Retinal pigment epithelial cell (primary cell): ENCODE results near the gene FAM184B.

Experiments
- DNase-seq: peaks from one replicate; pipeline ENCODE4 v3.0.0-alpha.2; 2010; ENCODE audit warnings: low read depth
- H3K4me3 ChIP-seq: 2 replicates; pipeline ENCODE4 v1.5.1; 2011; ENCODE audit warnings: mild to moderate bottlenecking, low read length, control low read depth, moderate library complexity
- TF ChIP-seq, protein P1 (sequence below): conservative IDR thresholded peaks from 2 replicates; pipeline ENCODE4 v1.5.1; 2011; ENCODE audit warnings: low read depth, low read length, control low read depth, inconsistent platforms

The FAM184B gene

GRCh38 chr4:17639136-17639535 lies 142.3 kb downstream of the FAM184B start:
- H3K4me3 ChIP-seq: no peak overlapping the region
- TF ChIP-seq, protein P1, sequence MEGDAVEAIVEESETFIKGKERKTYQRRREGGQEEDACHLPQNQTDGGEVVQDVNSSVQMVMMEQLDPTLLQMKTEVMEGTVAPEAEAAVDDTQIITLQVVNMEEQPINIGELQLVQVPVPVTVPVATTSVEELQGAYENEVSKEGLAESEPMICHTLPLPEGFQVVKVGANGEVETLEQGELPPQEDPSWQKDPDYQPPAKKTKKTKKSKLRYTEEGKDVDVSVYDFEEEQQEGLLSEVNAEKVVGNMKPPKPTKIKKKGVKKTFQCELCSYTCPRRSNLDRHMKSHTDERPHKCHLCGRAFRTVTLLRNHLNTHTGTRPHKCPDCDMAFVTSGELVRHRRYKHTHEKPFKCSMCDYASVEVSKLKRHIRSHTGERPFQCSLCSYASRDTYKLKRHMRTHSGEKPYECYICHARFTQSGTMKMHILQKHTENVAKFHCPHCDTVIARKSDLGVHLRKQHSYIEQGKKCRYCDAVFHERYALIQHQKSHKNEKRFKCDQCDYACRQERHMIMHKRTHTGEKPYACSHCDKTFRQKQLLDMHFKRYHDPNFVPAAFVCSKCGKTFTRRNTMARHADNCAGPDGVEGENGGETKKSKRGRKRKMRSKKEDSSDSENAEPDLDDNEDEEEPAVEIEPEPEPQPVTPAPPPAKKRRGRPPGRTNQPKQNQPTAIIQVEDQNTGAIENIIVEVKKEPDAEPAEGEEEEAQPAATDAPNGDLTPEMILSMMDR: no peak
- DNase-seq: no peak

- no peak for DNase-seq
- no peak overlapping the region for H3K4me3 ChIP-seq
Measured at GRCh38 chr4:17636696-17637622, 144.5 kb downstream of the FAM184B start.

DNA sequence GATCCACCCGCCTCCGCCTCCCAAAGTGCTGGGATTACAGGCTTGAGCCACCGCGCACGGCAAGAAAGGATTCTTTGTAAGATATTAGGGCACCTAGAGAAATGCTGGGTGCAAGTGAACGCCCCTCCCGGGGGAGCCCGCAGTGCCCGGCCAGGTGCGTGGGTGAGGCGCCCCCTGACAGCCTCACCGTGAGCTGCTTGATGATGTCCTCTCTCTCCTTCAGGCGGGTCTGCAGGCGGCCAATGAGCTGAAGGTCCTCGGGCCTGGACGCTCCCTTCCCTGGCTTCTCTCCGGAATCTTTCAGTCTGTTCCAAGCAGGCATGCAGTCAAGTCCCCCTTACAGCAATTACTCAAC lies 145.1 kb downstream of the FAM184B start:
- DNase-seq: no peak
- TF ChIP-seq, protein P1: no peak

More at GRCh38 chr4:17636696-17637622, 144.5 kb downstream of the FAM184B start:
- TF ChIP-seq, protein P1: peak; percentile 87

DNA sequence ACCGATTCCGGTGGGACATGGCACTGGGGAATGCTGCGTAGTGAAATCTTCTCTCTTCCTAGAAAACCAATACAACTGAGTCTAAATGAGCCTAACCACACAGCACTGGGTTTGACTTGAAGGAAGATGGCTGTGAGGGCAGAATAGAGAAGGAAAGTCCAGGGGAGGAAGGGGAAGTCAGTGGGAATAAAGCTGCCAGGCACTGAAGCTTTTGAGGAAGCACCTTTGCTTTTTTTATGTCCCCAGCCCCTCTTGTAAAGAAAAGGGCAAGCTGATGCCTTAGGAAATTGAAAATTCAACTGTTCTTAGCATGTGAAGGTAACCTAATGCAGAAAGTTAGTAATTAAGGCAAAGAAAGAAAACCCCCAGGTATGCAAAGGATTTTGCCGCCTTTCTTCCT lies 146.4 kb downstream of the FAM184B start:
- no peak for DNase-seq
- TF ChIP-seq, protein P1: no peak
- no peak overlapping the region for H3K4me3 ChIP-seq

More for the DNA sequence above, 145.1 kb downstream of the FAM184B start:
- H3K4me3 ChIP-seq: no peak overlapping the region

DNA sequence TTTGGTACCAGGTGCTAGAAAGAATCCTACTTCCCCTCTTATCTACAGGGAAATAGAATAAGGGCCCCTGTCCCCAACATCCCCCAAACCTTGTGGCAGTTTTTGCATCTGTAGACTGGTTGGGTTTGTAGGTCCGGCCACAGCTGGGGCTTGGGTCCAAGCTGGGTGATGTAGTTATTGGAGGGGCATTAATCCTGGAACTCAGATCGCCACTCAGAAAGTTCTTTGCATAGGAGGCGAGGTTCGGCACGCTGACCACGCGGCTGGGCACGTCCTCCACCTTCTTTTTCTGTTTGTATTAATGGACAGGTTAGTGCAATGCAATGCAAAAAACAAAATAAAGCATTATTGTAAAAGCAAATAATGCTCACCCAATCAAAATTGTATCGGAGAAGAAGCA lies 147.8 kb downstream of the FAM184B start:
- TF ChIP-seq, protein P1: no peak
- DNase-seq: no peak
- H3K4me3 ChIP-seq: no peak overlapping the region

DNA sequence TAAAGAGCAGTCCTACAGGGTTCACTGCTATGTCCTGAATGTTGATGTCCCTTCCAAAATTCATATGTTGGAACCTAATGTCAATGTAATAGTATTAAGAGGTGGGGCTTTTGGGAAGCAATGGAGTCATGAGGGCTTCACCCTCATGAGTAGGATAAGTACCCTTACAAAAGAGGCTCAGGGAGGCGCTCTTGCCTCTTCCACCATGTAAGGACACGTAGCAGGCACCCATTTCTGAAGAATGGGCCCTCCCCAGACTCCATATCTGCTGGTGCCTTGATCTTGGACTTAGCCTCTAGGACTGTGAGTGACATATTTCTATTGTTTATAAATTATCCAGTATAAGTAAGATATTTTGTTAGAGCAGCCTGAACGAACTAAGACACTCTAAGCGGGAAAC lies 151.2 kb downstream of the FAM184B start:
- TF ChIP-seq, protein P1: no peak
- no peak overlapping the region for H3K4me3 ChIP-seq
- DNase-seq: no peak

DNA sequence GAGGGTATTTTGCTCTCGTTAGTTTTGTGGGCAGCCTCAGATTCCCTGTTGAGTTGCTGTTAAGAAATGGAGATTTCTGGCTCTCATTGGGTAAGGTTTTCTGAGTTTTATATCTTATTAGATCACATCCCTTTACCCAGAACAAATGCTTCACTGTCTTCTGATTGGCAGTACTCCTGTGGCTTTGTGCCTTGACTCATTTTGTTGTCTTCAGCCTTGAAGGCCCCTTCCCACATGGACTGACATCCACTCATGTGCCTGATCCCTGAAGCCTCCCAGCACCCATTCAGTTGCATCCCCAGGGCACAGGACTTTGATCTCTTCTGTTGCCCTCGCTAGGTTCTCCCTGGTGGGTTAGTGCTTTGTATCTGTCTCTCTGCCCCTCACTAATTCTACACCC lies 156.6 kb downstream of the FAM184B start:
- H3K4me3 ChIP-seq: no peak overlapping the region
- no peak for DNase-seq
- TF ChIP-seq, protein P1: no peak
